Activated CD4-positive, alpha-beta T cell treated with anti-CD3 and anti-CD28 coated beads, Interleukin-2, amount 10 ng/mL, durations not matched to agents 24 days and 14 days (primary cell): Measurements from ENCODE around the gene AIRE. TPM values are rescaled to one million over a fixed set of nuclear protein-coding genes. Genes with fewer than 3 reads are reported as not detected.

Experiments
- DNase-seq: peaks from one replicate; pipeline ENCODE4 v3.0.0; 2022
- H3K27ac Mint-ChIP-seq: one replicate; pipeline ENCODE4 v1.8.0; 2022; ENCODE audit warnings: mild to moderate bottlenecking, mixed read lengths
- H3K27me3 Mint-ChIP-seq: one replicate; pipeline ENCODE4 v1.8.0; 2022; ENCODE audit warnings: mixed read lengths
- H3K36me3 Mint-ChIP-seq: one replicate; pipeline ENCODE4 v1.8.0; 2022; ENCODE audit warnings: low read depth, mild to moderate bottlenecking, mixed read lengths
- H3K4me1 Mint-ChIP-seq: one replicate; pipeline ENCODE4 v1.8.0; 2021; ENCODE audit warnings: mixed read lengths
- H3K4me3 Mint-ChIP-seq: one replicate; pipeline ENCODE4 v1.8.0; 2022; ENCODE audit warnings: mild to moderate bottlenecking, moderate library complexity, mixed read lengths
- H3K9me3 Mint-ChIP-seq: one replicate; pipeline ENCODE4 v1.8.0; 2021; ENCODE audit warnings: mixed read lengths
- intact Hi-C: fragments of 100-400 bp; cut with micrococcal nuclease; formaldehyde crosslinking; loops from one replicate; pipeline ENCODE4 v1.15.1; 2023
- total RNA-seq: library from RNA; stranded (reverse); gene quantifications from 2 replicates; pipeline ENCODE4 v1.2.3, GENCODE V29; 2022

AIRE gene
- total RNA-seq, 1 donor from 2014 or later: not detected

DNA sequence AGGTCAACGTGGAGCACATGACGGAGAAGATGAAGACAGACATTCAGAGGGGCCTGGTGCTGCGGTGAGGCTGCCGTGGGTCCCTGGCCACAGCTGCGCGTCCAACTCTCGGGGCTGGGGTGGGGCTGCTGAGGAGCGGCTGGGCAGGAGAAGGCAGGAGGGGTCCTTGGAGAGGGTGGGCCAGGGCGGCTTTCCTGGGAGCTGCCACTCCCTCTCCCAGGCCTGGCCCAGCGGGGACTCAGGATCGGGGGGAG is 39.1 kb downstream of the AIRE start:
- intact Hi-C loops: no loop called here
- Mint-ChIP-seq H3K4me1 (no peaks in the 10 kb centered on the region), H3K9me3 (no peaks in the 10 kb centered on the region), H3K27me3 (no peaks in the 10 kb centered on the region), H3K36me3 (peaks cover 21% of the 10 kb centered on the region), H3K27ac (no peak overlapping the region), H3K4me3 (no peak overlapping the region)
- no peak for DNase-seq

GRCh38 chr21:44325386-44326271 is 40.0 kb downstream of the AIRE start:
- Mint-ChIP-seq H3K27me3 (no peaks in the 10 kb centered on the region), H3K36me3 (peaks cover 21% of the 10 kb centered on the region), H3K9me3 (no peaks in the 10 kb centered on the region), H3K4me1 (no peaks in the 10 kb centered on the region), H3K27ac (no peak overlapping the region), H3K4me3 (no peak overlapping the region)
- no peak for DNase-seq
- intact Hi-C loops: no loop called here

DNA sequence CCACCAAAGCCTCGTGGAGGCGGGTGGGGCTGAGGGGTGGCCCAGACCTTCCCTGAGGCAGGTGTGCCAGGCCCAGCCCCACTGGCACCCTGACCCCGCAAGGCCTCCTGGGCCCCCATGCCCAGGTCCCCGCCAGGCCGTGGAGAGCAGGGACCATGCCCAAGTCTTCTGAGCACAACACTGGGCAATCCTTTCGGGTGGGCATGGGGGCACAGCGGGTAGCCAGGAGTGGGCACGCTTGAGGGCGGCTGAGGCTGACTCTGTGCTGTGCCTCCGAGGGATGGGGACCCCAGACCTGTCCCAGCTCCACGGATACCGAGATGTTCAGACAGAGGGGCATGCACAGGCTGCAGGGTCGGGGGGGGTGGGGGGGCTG is 40.6 kb downstream of the AIRE start:
- Mint-ChIP-seq H3K9me3 (no peaks in the 10 kb centered on the region), H3K36me3 (peaks cover 21% of the 10 kb centered on the region), H3K27me3 (no peaks in the 10 kb centered on the region), H3K27ac (no peak overlapping the region), H3K4me3 (no peak overlapping the region), H3K4me1 (no peaks in the 10 kb centered on the region)
- DNase-seq: no peak
- intact Hi-C loops: no loop called here

DNA sequence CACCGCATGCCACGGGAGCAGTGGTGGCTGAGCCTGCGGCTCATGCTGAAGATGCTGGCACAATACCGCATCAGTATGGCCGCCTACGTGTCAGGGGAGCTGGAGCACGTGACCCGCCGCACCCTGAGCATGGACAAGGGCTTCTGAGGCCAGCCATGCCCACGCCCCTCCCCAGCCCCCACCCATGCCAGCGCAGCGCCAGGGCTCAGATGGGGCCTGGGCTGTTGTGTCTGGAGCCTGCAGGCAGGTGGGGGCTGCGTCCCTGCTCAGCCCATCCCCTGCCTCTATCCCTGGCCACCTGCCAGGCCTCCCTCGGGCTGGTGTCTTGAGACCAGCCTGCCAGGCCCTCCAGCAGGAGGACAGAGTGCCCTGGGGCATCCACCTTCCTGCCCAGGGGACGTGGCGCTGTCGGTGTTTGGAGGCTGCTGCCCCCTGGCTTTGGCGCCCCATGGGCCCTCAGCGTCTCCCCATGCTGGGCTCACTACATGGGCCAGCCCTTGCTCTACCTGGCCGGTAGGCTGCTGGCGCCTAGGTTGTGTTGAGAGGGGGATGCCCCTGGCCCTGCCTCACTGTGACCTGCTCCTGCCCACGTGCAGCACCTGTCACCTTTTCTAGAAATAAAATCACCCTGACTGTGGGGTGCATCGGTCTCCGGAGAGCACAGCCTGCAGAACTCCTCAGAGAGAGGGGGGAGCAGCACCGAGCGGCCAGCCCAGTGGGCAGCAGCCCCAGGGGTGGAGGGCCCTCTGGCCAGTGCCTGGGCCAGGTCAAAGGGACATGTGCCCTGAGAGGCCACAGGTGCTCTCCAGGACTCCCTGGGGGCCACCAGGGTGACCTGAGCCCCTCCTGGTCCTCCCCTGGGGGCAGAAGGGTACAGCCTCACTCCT is 41.3 kb downstream of the AIRE start:
- intact Hi-C loops: no loop called here

DNA sequence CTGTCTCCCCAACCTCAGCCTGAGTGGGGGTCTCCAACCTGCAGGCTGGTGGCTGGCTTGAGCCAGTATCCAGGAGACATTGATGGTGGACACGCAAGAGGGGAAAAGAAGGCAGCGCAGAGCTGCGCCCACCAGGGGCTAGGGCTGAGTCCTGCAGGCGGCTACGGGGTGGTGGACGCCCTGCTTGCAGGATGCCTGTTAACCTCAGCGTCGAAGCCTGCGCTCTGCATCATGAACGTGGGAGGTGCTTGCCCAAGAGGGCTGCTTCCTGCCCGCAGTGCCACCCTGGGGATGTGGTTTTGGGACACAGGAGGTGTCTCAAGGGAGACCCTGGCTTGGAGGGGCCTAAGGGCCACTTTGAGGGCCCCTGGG is 41.9 kb downstream of the AIRE start:
- Mint-ChIP-seq H3K36me3 (peaks cover 18% of the 10 kb centered on the region), H3K4me1 (no peaks in the 10 kb centered on the region), H3K9me3 (no peaks in the 10 kb centered on the region), H3K4me3 (no peak overlapping the region), H3K27me3 (no peaks in the 10 kb centered on the region), H3K27ac (no peak overlapping the region)
- intact Hi-C loops: no loop called here
- no peak for DNase-seq

More for the DNA sequence above, 41.3 kb downstream of the AIRE start:
- H3K4me3 Mint-ChIP-seq: no peak overlapping the region
- H3K27me3 Mint-ChIP-seq: no peaks in the 10 kb centered on the region
- DNase-seq: no peak
- H3K27ac Mint-ChIP-seq: no peak overlapping the region
- H3K9me3 Mint-ChIP-seq: no peaks in the 10 kb centered on the region
- H3K4me1 Mint-ChIP-seq: no peaks in the 10 kb centered on the region
- H3K36me3 Mint-ChIP-seq: peaks cover 18% of the 10 kb centered on the region

GRCh38 chr21:44328242-44328895 is 42.7 kb downstream of the AIRE start:
- intact Hi-C loops: no loop called here
- DNase-seq: no peak
- Mint-ChIP-seq H3K9me3 (no peaks in the 10 kb centered on the region), H3K4me1 (no peaks in the 10 kb centered on the region), H3K36me3 (peaks cover 11% of the 10 kb centered on the region), H3K27me3 (no peaks in the 10 kb centered on the region), H3K27ac (no peak overlapping the region), H3K4me3 (no peak overlapping the region)

- Mint-ChIP-seq H3K27me3 (no peaks in the 10 kb centered on the region), H3K27ac (no peak overlapping the region), H3K9me3 (no peaks in the 10 kb centered on the region), H3K4me1 (no peaks in the 10 kb centered on the region), H3K4me3 (no peak overlapping the region), H3K36me3 (peaks cover 11% of the 10 kb centered on the region)
- intact Hi-C loops: no loop called here
- DNase-seq: no peak
Measured at GRCh38 chr21:44329086-44329889, 43.6 kb downstream of the AIRE start.

- peaks cover 7% of the 10 kb centered on the region for H3K36me3 Mint-ChIP-seq
- no peaks in the 10 kb centered on the region for H3K9me3 Mint-ChIP-seq
- H3K4me1 Mint-ChIP-seq: no peaks in the 10 kb centered on the region
- no peaks in the 10 kb centered on the region for H3K27me3 Mint-ChIP-seq
- H3K4me3 Mint-ChIP-seq: no peak overlapping the region
- no peak for DNase-seq
- no peak overlapping the region for H3K27ac Mint-ChIP-seq
- intact Hi-C loops: no loop called here
Measured at GRCh38 chr21:44329971-44330681, 44.5 kb downstream of the AIRE start.

GRCh38 chr21:44330698-44331097 is 45.0 kb downstream of the AIRE start:
- no peak for DNase-seq
- Mint-ChIP-seq H3K27ac (no peak overlapping the region), H3K9me3 (no peaks in the 10 kb centered on the region), H3K4me3 (no peak overlapping the region), H3K36me3 (peaks cover 5% of the 10 kb centered on the region), H3K27me3 (no peaks in the 10 kb centered on the region), H3K4me1 (no peaks in the 10 kb centered on the region)
- intact Hi-C loops: no loop called here

DNA sequence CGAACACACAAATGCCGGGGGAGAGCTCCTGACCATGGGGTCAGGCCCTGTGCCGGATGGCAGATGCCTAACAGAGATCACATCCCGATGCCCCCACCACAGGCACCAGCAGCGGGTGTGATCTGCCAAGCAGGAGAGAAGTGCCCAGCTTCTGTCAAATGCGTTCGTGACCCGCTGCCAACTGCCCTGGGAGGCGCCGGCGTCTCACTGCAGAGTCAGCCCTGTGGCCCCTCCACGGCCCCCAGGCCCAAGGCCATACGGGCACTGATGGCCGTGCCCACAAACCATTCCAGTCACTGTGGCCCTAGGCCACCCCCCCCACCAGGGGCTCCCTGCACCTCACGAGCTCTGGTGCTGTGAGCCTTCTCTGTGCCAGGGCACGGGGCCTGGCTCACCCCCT is 45.5 kb downstream of the AIRE start:
- Mint-ChIP-seq H3K27ac (no peak overlapping the region), H3K27me3 (no peaks in the 10 kb centered on the region), H3K9me3 (no peaks in the 10 kb centered on the region)

DNA sequence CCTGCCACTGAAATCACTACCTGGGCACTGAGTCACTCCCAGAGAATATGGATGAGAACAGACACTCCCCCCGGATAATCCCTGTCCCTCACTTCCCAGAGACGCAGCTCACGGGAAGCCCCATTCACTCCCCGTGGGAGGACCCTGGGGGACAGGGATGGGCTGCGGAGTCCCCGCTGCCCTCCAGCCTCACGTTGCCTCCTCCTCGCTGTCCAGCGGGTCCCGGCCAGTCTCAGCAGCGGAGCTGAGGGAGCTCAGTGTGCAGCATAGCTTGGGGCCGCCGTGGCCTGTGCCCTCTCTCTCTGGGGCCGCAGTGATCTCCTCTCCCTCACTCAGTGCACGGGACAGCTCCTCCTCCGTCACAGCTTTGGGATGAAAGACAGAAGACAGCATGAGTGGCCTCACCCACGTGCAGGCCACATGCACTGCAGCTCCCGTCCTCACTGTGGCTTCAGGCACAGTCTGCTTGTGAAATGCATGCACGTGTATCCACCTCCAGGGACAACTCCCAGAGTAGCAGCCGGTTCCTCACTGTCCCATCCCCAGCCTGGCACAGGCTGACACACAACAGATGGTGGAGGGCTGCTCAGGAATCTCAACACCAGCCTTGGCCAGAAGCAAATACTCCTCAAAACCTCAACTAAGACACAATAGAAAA is 46.1 kb downstream of the AIRE start:
- intact Hi-C loops: no loop called here
- H3K27me3 Mint-ChIP-seq: no peaks in the 10 kb centered on the region
- no peaks in the 10 kb centered on the region for H3K4me1 Mint-ChIP-seq
- no peak overlapping the region for H3K4me3 Mint-ChIP-seq
- peak overlapping the region; percentile 17 for H3K27ac Mint-ChIP-seq
- H3K9me3 Mint-ChIP-seq: no peaks in the 10 kb centered on the region
- H3K36me3 Mint-ChIP-seq: peaks cover 5% of the 10 kb centered on the region
- DNase-seq: no peak

More for the DNA sequence above, 45.5 kb downstream of the AIRE start:
- intact Hi-C loops: no loop called here
- H3K36me3 Mint-ChIP-seq: peaks cover 5% of the 10 kb centered on the region
- no peaks in the 10 kb centered on the region for H3K4me1 Mint-ChIP-seq
- DNase-seq: no peak
- no peak overlapping the region for H3K4me3 Mint-ChIP-seq

- DNase-seq: no peak
- H3K27ac Mint-ChIP-seq: no peak overlapping the region
- no peaks in the 10 kb centered on the region for H3K9me3 Mint-ChIP-seq
- intact Hi-C loops: no loop called here
- H3K27me3 Mint-ChIP-seq: no peaks in the 10 kb centered on the region
- no peaks in the 10 kb centered on the region for H3K4me1 Mint-ChIP-seq
- H3K36me3 Mint-ChIP-seq: peaks cover 7% of the 10 kb centered on the region
- no peak overlapping the region for H3K4me3 Mint-ChIP-seq
Measured at GRCh38 chr21:44332383-44332782, 46.7 kb downstream of the AIRE start.

DNA sequence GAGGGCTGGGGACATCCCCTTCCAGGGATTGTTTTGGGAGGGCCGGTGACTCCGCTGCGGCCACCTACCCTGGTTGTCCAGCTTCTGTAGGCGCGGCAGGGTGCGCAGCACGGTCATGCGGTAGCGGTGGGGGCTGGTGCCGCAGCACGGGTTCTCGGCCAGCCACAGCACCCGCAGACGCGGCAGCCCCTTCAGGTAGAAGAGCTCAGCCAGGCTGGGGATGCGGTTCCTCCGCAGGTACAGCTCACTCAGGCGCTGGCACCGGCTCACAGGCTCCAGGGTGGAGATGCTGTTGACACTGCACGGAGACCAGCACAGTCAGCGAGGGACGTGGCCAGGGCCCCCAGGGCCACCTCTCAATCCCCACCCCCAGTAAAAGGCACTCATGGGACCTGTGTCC is 47.3 kb downstream of the AIRE start:
- H3K4me3 Mint-ChIP-seq: no peak overlapping the region
- H3K9me3 Mint-ChIP-seq: no peaks in the 10 kb centered on the region
- no peak for DNase-seq
- no peak overlapping the region for H3K27ac Mint-ChIP-seq
- H3K36me3 Mint-ChIP-seq: peaks cover 7% of the 10 kb centered on the region
- intact Hi-C loops: no loop called here
- H3K4me1 Mint-ChIP-seq: peaks cover 1% of the 10 kb centered on the region
- no peaks in the 10 kb centered on the region for H3K27me3 Mint-ChIP-seq
